A673 (cell line): ENCODE measurements around the gene ACOXL.

Experiments
- EZH2 ChIP-seq: fragments of 200-600 bp; sonication (generic); IDR thresholded peaks from 2 replicates; pipeline ENCODE4 v1.6.1; 2017; ENCODE audit warnings: borderline replicate concordance, low read depth, mild to moderate bottlenecking, mixed read lengths, antibody characterized with exemption, low read length; ENCODE audit not compliant: poor library complexity, severe bottlenecking
- TF ChIP-seq, protein P1 (sequence below): fragments of 300-800, 200-600 bp; sonication (generic); conservative IDR thresholded peaks from 2 replicates; pipeline ENCODE4 v1.5.1; 2017; ENCODE audit warnings: low read depth, mild to moderate bottlenecking, antibody characterized with exemption, low read length, moderate library complexity, mixed read lengths

DNA sequence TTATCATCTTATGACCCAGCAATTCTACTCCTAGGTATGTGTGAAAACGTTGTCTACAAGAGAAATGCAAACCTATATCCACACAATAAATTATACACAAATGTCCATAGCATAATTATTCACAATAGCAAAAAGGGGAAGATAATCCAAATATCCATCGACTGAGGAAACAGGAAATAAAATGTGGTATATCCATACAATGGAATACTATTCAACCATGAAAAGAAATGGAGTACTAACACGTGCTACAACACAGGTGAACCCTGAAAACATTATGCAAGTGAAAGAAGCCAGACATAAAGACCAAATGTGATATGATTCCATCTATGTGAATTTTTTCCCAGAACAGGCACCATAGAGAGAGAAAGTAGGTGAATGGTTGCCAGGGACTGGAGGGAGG lies 72.1 kb downstream of the ACOXL start:
- no peak for TF ChIP-seq EZH2
- TF ChIP-seq, protein P1, sequence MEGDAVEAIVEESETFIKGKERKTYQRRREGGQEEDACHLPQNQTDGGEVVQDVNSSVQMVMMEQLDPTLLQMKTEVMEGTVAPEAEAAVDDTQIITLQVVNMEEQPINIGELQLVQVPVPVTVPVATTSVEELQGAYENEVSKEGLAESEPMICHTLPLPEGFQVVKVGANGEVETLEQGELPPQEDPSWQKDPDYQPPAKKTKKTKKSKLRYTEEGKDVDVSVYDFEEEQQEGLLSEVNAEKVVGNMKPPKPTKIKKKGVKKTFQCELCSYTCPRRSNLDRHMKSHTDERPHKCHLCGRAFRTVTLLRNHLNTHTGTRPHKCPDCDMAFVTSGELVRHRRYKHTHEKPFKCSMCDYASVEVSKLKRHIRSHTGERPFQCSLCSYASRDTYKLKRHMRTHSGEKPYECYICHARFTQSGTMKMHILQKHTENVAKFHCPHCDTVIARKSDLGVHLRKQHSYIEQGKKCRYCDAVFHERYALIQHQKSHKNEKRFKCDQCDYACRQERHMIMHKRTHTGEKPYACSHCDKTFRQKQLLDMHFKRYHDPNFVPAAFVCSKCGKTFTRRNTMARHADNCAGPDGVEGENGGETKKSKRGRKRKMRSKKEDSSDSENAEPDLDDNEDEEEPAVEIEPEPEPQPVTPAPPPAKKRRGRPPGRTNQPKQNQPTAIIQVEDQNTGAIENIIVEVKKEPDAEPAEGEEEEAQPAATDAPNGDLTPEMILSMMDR, result no peak
